ENCODE results near the gene SMARCE1. TPM values are rescaled to one million over a fixed set of nuclear protein-coding genes. Genes with fewer than 3 reads are reported as not detected.

Gene SMARCE1
- total RNA-seq, 1 experiment from 2014 or later, result 57.9 TPM

GRCh38 chr17:40615068-40615840 is 32.4 kb downstream of the SMARCE1 start:
- Histone ChIP-seq H3K4me2 (ENCODE audit: low read length) (no peak overlapping the region), H3K9me2 (replicated peaks; ENCODE audit: low read length) (no peaks in the 10 kb centered on the region), H3F3A (ENCODE audit: low read length, unreplicated experiment) (no peaks in the 10 kb centered on the region), H3K27ac (ENCODE audit: low read length) (no peak overlapping the region), H3K79me2 (ENCODE audit: low read length) (no peaks in the 10 kb centered on the region), H3K27me3 (ENCODE audit: low read length) (no peaks in the 10 kb centered on the region), H2AFZ (ENCODE audit: low read length) (no peak overlapping the region), H3K9ac (ENCODE audit: low read length) (no peak overlapping the region), H3K36me3 (ENCODE audit: low read depth, low read length) (no peaks in the 10 kb centered on the region), H3K4me3 (ENCODE audit: low read length) (no peak overlapping the region), H3K4me1 (ENCODE audit: insufficient read depth, low read length) (no peaks in the 10 kb centered on the region), H3K9me3 (ENCODE audit: low read length) (no peaks in the 10 kb centered on the region), H4K20me1 (ENCODE audit: low read length) (no peaks in the 10 kb centered on the region)
- intact Hi-C loops (cut with micrococcal nuclease), result loop anchor here (1.0 kb wide), 1 partner anchor 176 kb away; no protein-coding TSS in a partner anchor
- POLR2A ChIA-PET (ENCODE audit: unreplicated experiment), result interaction anchor here (0.7 kb wide), 1 partner anchor 981 kb away, joined by 3 read pairs; no protein-coding TSS in a partner anchor
- CTCF ChIA-PET, result interaction anchor here (0.7 to 1.3 kb wide), 6 partner anchors 76 to 796 kb away, joined by 3 to 6 read pairs (median 4); no protein-coding TSS in a partner anchor
- no peak for TF ChIP-seq EZH2 (IDR thresholded peaks at IDR 0.05; ENCODE audit: low read length, unreplicated experiment)
- TF ChIP-seq CTCF (conservative IDR thresholded peaks at IDR 0.05; ENCODE audit: low read depth, low read length), result peak; percentile 75
- DNase-seq (peak; percentile 74), ATAC-seq (peak; percentile 86)
- BruUV-seq (replicated peaks), result no TSS peak

- no peak overlapping the region for H3K4me3 ChIP-seq (ENCODE audit: low read length)
- no peaks in the 10 kb centered on the region for H3K4me1 ChIP-seq (ENCODE audit: insufficient read depth, low read length)
- no peaks in the 10 kb centered on the region for H3F3A ChIP-seq (ENCODE audit: low read length, unreplicated experiment)
- TF ChIP-seq CTCF (conservative IDR thresholded peaks at IDR 0.05; ENCODE audit: low read depth, low read length), result no peak
- TF ChIP-seq EZH2 (IDR thresholded peaks at IDR 0.05; ENCODE audit: low read length, unreplicated experiment), result no peak
- TF ChIP-seq EZH2phosphoT487 (IDR thresholded peaks at IDR 0.05; ENCODE audit: borderline replicate concordance, low read length), result no peak
- DNase-seq (no peak), ATAC-seq (no peak)
- no peak overlapping the region for H3K27ac ChIP-seq (ENCODE audit: low read length)
- no peaks in the 10 kb centered on the region for H3K9me3 ChIP-seq (ENCODE audit: low read length)
- H3K4me2 ChIP-seq (ENCODE audit: low read length), result no peak overlapping the region
- no peak overlapping the region for H3K9ac ChIP-seq (ENCODE audit: low read length)
- BruUV-seq (replicated peaks), result no TSS peak
- no peaks in the 10 kb centered on the region for H3K79me2 ChIP-seq (ENCODE audit: low read length)
- H3K9me2 ChIP-seq (replicated peaks; ENCODE audit: low read length), result no peaks in the 10 kb centered on the region
- POLR2A ChIA-PET (ENCODE audit: unreplicated experiment), result no interaction called here
- intact Hi-C loops (cut with micrococcal nuclease), result loop anchor here (1.0 kb wide), 1 partner anchor 177 kb away; no protein-coding TSS in a partner anchor
- no peak overlapping the region for H2AFZ ChIP-seq (ENCODE audit: low read length)
- CTCF ChIA-PET, result interaction anchor here (0.7 to 0.9 kb wide), 2 partner anchors 75 to 126 kb away, joined by 4 read pairs; no protein-coding TSS in a partner anchor
- H3K27me3 ChIP-seq (ENCODE audit: low read length), result no peaks in the 10 kb centered on the region
- no peaks in the 10 kb centered on the region for H4K20me1 ChIP-seq (ENCODE audit: low read length)
- no peaks in the 10 kb centered on the region for H3K36me3 ChIP-seq (ENCODE audit: low read depth, low read length)
These were observed 33.1 kb downstream of the SMARCE1 start for GRCh38 chr17:40614431-40615067.
